ENCODE data around the gene CLPTM1.
"Not testable (repeated sequence)": the region's sequence is repeated elsewhere in the genome, so short reads cannot be mapped to it uniquely, and the experiment has no call there.

Gene CLPTM1

DNA sequence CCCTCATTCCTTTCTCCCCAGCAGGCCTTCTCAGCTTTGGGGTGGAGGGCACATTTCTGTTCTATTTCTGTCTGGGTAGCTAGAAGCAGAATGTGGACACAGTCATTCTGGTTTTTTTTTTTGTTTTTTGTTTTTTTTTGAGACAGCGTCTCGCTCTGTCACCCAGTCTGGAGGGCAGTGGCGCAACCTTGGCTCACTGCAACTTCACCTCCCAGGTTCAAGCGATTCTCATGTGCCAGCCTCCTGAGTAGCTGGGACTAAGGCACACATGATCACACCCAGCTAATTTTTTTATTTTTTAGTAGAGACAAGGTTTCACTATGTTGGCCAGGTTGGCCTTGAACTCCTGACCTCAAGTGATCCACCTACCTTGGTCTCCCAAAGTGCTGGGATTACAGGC, 20.3 kb downstream of the CLPTM1 start:
- no peak for DNase-seq

DNA sequence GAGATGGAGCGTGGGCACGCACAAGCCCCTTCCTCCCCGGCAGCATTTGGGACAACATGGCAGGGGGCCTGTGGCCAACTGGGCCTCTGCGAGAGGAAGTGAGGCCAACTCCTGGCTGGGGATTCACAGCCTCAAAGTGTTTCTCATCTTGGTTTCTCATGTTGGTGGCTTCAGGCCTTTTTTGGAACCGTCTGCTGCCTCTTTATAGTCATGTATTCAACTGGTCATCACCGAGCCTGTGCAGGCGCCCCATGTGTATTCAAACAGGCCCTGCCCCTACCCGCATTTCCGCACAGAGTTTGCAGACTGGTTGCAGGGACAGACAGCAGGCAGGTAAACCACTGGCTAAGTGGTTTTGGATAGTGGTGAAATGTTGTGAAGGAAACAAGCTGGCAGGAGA, 28.8 kb downstream of the CLPTM1 start:
- DNase-seq: no peak

DNA sequence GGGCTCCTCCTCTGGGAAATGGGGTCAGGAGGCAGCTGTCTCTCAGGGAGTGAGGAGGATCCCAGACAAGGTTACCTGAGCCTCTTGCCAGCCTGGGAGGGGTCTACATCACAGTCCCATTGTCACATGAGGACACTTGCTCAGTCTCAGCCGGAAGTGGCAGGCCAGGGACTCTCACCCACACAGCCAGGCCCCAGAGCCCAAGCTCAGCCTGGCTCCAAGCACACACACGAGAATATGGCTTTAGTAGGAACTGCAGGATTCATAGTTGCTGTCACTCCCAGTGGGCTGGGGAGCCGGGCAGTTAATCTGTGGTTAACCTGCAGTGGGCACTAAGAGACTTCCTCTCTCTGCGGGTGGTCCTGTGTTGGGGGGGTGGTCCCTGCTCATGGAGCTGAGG, 30.3 kb downstream of the CLPTM1 start:
- no peak for DNase-seq

- no peak for DNase-seq
These were observed 31.2 kb downstream of the CLPTM1 start for GRCh38 chr19:44986389-44986788.

GRCh38 chr19:44987148-44987675, 32.0 kb downstream of the CLPTM1 start:
- no peak for DNase-seq

DNA sequence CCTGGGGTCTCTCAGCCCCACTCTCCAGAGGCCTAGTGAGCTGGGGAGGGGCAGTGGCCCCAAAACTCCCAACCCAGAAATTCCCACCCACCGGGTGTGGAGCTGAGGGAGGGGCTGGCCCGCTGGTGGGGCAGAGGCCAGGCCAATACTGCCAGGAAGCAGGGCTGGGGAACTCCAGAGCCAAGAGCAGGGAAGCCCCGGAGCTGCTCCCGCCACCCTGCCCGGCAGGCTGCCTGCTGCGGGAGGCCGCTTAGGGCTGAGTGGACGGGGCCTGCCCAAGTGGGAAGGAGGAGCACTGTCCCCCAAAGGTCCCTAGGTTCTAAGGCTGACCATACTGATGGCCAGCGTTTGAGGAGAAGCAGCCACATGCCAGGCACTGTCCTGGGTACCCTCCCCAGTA, 33.1 kb downstream of the CLPTM1 start:
- no peak for DNase-seq

GRCh38 chr19:44988896-44989556, 33.8 kb downstream of the CLPTM1 start:
- DNase-seq: no peak

GRCh38 chr19:44990459-44990858, 35.3 kb downstream of the CLPTM1 start:
- no peak for DNase-seq

- no peak for DNase-seq
These were observed 35.8 kb downstream of the CLPTM1 start for GRCh38 chr19:44990966-44991365.

GRCh38 chr19:44992336-44993163, 37.4 kb downstream of the CLPTM1 start:
- no peak for DNase-seq

DNA sequence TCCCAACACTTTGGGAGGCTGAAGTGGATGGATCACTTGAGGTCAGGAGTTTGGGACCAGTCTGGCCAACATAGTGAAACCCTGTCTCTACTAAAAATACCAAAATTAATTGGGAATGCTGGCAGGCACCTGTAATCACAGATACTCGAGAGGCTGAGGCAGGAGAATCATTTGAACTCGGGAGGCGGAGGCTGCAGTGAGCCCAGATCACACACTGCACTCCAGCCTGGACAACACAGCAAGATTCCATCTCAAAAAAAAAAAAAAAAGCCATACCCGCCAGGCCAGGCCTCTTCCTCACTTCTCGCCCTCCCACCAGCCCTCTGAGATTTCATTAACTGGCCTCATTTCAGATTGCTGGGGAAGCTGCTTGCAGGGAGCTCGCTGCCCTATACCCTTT, 38.3 kb downstream of the CLPTM1 start:
- no peak for DNase-seq

GRCh38 chr19:44993926-44994537, 38.9 kb downstream of the CLPTM1 start:
- DNase-seq: no peak

- no peak for DNase-seq
These were observed 42.8 kb downstream of the CLPTM1 start for GRCh38 chr19:44998025-44998424.

GRCh38 chr19:44999131-44999925, 44.1 kb downstream of the CLPTM1 start:
- not testable (repeated sequence) for DNase-seq

DNA sequence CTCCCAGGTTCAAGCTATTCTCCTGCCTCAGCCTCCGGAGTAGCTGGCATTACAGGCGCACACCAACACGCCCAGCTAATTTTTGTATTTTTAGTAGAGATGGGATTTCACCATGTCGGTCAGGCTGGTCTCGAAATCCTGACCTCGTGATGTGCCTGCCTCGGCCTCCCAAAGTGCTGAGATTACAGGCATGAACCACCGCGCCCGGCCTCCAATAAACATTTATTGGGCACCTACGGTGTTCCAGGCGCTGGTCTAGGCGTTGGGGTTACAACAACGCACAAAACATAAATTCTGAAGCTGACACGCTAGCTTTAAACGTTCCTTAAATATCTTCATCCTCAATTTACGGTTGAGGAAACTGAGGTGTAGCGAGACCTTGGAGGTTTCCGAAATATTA, 45.5 kb downstream of the CLPTM1 start:
- DNase-seq: not testable (repeated sequence)

- peak; percentile 78 for DNase-seq
These were observed 46.0 kb downstream of the CLPTM1 start, which contains the start of gene RELB for GRCh38 chr19:45001087-45001739. Gene RELB, plus strand, starts transcription at chr19:45001464. Its CDS starts 116 bp downstream, at chr19:45001580.

DNA sequence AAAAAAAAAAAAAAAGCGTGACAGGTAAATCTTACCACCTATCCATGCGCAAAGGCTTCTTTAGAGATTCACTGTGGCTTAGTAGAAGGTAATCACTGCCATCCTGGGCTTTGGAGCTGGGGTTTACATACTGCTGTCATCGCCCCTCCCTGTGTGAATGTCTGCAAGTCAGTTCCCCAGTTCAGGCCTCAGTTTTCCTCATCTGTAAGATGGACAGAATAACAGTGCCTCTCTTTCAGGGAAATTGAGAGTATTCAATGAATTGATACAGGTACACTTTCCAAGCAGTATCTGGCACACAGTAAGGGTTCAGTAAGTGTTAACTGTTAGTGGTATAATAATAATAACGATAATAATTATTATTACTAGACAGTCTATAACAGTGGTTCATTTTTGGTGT, 48.3 kb downstream of the CLPTM1 start:
- DNase-seq: no peak

DNA sequence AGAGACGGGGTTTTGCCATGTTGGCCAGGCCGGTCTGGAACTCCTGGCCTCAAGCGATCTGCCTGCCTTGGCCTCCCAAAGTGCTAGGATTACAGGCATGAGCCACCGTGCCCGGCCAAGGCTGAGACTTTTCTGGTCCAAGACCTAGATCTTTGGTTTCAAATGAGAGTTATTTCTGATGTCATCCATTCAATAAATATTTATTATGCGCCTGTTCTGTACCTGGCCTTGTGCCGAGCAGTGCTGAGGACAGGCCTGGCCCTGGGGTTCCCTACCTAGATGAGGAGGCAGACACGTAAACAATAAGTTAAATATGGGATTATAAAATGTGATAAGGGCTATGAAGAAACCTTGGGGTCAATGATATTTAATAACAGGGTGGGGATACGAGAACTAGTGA, 50.6 kb downstream of the CLPTM1 start:
- no peak for DNase-seq

- no peak for DNase-seq
These were observed 53.4 kb downstream of the CLPTM1 start for GRCh38 chr19:45008552-45008951.

DNA sequence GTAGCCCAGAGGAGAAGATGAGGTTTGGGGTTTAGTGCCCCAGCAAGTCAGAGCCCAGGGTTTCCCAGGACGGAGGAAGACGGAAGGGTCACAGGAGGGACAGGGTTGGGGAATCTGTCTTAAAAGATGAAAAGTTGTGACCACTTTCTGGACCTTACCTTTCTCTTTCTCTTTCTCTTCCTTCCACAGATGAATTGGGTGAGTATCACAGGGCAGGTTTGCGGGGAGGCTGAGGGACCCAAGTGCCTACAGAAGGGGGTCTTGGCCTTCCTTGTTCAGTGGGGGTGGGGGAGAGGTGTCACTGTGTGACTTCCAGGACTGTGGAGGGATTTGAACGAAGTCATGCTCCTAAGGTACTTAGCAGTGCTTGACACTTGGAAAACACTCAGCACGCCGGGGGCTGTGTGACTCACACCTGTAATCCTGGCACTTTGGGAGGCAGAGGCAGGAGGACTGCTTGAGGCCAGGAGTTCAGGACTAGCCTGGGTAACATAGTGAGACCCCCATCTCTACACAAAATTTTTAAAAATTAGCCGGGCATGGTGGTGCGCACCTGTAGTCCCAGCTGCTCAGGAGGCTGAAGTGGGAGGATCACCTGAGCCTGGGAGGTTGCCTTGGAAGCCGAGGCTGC, 54.6 kb downstream of the CLPTM1 start:
- no peak for DNase-seq

- no peak for DNase-seq
These were observed 55.1 kb downstream of the CLPTM1 start for GRCh38 chr19:45010306-45010705.

- DNase-seq: no peak
These were observed 56.8 kb downstream of the CLPTM1 start for GRCh38 chr19:45011959-45012358.

Data from GOT3 (cell line).